GM21526 (cell line): Measurements from ENCODE around the gene ADGRA3.
"Not testable (repeated sequence)": the region's sequence is repeated elsewhere in the genome, so short reads cannot be mapped to it uniquely, and the experiment has no call there.

Experiments
- ATAC-seq: cut with Tn5 transposase; IDR thresholded peaks from one replicate; pipeline ENCODE4 v1.9.1; 2021; ENCODE audit warnings: moderate library complexity; ENCODE audit not compliant: unreplicated experiment, low FRiP score

ADGRA3 gene

DNA sequence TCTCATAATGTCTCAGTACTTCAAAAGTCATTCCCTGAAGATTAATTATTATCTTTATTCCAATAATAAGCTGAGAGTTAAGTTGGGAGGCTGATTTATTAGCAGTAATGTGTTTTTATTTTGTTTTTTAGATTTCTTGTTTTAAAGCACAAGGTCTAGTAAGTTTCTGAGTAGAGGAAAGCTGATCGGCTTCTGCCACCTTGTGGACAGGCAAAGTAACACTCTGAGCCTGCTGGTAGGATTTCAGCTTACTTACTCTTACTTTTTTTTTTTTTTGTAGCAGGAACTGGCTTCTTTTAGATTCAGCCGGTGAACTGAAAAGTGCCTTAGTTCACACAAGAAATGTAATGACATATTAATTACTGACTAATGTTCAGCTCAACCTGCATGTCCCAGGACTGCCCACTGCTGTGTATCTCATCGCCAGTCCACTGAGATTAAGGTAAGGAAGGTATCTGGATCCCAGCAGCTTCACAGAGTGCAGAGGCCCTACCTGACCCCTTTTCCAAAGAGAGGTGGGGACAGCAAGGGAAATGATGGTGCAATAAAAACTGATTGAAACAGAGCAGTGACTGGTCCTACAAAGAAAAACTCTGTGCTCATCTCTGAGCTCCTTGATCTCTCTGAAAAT is 126.5 kb downstream of the ADGRA3 start:
- peak; percentile 63 for ATAC-seq

DNA sequence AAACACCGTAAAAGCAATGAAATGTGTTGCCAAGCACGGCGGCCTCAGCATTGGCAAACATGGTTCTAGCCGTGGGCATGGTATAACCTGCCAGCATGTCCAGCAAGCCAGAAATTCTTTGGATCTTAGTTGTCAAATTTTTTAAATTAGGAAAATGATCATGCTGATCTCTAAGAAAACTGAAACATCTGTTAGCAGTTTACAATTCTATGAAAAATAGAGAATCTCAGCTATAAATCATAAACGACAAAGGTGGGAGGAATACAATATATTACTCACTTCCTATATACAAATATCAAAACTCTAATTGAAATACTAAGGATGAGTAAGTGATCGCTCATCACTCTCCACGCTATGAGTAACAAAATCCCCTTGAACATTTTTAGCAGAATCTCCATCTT is 130.3 kb downstream of the ADGRA3 start:
- no peak for ATAC-seq

DNA sequence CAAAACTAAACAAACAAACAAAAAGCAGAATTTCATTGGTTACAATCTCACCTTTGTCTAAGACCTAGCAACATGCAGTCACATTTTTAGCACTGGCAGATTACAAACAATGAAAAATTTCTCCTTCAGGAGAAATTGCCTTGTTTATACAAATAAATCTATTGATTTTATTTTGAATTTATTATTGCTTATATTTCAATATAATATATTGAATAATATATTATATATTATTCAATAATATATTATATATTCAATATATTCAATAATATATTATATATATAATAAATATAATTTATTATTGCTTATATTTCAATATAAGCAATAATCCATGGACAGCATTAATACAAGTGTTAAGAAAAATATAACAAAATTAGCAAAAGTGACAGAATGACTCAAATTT is 131.7 kb downstream of the ADGRA3 start:
- no peak for ATAC-seq

DNA sequence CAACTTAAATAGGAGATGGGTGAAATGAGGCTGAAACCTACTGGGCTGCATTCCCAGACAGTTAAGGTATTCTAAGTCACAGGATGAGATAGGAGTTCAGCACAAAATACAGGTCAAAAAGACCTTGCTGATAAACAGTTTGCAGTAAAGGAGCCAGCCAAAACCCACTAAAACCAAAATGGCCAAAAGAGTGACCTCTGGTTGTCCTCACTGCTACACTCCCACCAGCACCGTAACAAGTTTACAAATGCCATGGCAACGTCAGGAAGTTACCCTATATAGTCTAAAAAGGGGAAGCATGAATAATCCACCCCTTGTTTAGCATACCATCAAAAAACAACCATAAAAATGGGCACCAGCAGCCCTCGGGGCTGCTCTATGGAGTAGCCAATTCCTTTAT is 133.7 kb downstream of the ADGRA3 start:
- ATAC-seq, result not testable (repeated sequence)

DNA sequence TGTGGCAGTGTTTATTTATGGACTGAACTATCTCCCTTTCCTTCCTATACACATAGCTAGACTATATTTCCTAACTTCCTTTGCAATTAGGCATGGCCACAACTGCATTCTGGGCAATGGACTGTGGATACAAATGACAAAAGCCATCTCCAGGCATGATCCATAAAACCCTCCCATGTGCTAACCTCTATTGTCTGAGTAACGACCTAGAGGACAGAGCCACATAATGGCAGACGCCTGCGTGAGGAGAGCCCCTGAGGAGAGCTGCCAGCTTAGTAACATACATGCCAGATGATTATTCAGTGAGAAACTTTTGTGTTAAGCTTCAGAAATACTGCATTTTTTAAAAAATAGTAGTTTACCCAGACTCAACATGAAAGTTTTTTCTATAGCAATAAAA is 142.9 kb downstream of the ADGRA3 start:
- no peak for ATAC-seq

DNA sequence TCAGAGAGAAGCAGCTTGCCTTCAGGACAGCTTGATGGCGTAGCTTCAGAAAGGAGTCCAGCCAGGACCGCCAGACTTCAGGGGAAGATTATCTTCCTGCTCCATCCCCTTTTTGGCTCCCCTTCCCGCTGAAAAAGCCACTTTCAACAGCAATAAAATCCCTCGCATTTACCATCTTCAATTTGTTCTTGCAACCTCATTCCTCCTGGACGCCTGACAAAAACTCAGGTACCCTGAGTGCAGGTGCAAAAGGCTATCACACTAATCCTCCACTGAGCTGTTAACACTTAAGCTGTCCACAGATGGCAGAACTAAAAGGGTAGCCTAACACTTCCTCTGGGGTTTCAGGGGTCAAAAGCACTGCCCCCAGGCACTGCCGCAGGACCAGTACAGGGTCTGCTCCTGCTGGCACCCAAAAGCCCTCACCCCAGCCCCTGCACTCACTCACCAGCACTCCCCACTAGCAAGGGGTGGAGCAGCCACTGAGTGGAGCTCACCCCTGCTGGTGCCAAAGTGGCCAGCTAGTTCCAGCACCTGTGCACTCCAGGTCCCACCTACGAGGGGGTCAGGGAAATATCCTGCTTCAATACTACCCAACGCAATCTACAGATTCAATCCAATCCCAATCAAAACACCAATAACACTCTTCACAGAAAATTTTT is 145.8 kb downstream of the ADGRA3 start:
- ATAC-seq, result no peak

DNA sequence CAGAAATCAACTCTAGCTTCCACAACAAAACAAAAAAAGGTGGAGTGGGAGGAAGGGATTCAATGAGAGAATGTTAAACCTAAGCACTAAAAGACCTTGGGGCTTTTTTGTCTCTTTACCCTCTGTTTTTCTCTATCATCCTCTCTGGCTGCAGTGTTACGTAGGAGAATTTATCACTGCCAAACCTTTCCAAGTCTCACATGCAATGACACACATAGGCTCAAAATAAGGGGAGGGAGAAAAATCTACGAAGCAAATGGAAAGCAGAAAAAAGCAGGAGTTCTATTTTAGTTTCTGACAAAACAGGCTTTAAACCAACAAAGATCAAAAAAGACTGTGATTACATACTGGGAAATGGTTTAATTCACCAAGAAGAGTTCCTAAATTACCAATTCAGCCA is 152.1 kb downstream of the ADGRA3 start:
- no peak for ATAC-seq

DNA sequence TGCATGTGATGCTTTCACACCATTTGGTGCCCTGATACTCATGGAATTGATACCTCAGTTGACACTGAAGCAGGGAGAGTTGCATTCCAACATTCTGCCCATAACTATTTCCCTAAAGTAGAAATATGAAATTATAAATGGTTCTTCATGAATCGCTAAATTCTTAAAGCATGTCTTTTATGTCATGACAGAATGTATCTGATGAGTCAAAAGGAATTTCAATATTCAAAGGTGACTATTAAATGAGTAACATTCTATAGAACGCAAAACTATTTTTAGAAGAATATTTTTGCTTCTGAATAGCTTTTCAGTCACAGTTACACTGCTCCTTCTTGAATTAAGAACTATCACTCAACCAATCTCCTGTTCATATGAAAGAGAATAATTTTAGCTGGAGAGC is 152.8 kb downstream of the ADGRA3 start:
- no peak for ATAC-seq

DNA sequence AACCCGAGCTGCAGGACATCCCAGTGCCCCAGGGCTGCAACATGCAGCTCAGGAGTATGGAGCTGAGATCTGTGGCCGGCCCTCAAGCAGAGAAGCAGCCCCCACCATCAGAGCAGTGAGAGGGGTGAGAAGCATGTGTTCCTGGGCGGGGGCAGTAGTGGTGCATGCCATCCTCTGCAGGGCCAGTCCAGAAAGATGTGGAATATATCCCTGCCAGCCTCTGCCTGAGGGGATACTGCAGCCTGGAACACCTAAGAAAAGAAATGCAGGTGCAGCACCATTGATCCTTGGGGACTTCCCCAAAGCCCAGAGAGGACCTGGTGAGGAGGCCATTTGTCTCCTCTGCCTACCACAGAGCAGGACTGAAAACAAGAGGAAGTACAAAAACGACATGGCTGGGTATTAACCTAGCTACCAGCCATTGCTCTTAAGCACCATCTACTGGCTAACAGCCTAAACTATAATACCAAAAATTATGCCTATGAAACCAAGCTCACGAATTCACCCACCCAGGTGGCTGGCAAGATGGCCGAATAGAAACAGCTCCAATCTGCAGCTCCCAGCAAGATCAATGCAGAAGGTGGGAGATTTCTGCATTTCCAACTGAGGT is 158.8 kb downstream of the ADGRA3 start:
- no peak for ATAC-seq

DNA sequence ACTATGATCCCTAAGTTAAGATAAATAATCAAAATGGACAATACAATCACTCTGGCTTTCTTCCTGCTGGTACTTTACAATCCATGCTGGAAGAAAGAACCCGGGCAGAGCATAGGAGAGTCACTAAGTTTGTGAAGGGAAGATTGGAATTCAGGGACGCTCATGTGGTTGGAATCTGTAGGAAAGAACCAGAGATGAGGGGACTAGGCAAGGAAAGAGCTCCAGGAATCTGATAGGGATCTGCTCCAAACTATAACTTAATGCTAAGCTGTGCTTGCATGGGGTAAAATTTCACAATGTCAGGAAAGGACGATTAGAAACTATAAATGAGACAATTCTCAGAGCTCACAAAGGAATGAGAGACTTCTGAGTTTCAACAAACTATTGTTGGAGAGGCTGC is 167.5 kb downstream of the ADGRA3 start:
- no peak for ATAC-seq

DNA sequence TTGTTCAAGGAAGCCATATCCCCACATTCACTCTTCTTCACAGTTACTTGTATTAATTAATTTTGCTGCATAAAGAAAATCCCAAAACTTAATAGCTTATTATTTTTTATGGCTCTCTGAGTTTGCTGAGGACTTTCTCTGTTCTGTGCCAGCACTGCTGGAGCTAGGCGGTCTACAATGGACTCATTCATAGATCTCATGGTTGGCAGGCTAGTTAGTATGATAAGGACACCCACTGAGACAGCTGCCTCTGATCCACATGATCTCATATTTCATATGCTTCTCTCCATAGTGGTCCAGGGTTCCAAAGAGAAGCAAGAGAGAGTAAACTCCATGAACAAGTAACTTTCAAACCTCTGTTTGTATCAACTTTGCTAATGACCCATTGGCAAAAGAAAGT is 170.2 kb downstream of the ADGRA3 start:
- ATAC-seq, result no peak

DNA sequence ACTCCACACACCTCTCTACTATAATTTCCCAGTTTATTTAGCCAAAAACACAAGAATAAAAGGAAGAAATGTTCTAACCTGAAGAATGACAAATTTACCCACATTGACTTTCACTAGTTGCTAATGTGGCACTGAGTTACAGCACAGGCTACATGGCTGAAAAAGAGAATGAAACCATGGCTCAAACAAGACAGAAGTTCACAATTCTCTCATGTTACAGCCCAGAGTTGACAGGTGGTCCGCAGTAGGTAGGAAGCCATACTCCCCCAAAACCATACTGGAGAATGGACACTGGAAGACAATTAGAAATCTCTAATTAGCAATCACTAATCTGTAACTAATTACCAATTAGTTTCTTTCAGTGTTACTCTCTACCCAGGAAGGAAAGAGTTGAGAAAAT is 170.8 kb downstream of the ADGRA3 start:
- no peak for ATAC-seq

DNA sequence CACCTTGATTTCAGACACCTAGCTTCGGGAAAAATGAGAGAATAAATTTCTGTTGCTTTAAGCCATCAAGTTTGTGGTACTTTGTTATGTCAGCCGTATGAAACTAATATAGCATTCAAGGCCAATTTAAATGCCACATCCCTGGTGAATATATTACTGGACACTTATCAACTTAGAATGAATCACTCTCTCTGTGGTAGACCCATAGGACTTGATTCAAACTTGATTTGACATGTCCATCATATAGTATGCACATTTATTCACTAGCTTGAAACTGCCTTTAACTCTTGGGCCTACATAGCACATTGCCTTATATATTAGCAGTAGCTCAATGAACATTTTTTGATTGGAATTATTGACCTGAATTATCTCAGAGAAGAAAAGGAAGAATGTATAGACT is 172.3 kb downstream of the ADGRA3 start:
- no peak for ATAC-seq

DNA sequence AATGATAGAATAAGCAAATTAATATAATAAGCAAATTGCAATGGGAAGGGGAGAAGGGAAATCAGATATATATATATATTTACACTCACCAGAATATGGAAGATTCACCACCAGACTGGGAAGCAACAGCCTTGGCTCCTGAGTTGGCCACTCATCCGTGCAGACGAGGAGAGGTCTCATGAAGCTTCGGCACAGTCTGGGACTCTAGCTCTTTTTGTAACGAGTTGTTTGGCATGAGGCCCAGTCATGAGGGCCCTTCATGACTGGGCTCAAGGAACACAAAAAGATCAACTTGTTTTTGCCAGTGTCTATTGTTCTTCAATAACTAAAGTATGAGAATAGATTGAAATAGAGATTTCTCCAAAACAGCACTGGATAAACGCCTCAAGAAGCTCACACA is 176.4 kb downstream of the ADGRA3 start:
- ATAC-seq, result no peak

DNA sequence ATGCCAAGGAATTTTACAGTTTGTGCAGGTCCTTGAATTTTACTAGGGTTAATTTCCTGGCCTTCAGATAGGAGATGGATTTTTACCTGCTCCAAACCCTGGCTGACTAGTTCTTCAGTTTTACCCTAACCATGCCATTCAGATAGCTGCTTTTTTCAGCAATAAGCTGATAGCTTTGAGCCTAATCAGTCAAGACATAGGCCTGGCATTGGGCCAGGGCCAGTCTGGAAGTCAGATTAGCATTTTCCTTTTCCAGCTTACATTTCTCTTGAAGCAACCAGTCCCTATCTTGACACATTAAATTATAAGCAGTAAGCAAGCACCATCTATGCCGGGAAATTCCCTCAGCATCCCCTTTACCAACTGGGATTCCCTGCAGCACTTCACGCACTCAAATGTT is 177.1 kb downstream of the ADGRA3 start:
- ATAC-seq, result no peak
